HG02938 (cell line): ENCODE measurements around the gene PROSER2.

Source experiments
- ATAC-seq: cut with Tn5 transposase; IDR thresholded peaks from one replicate; pipeline ENCODE4 v1.9.1; 2021; ENCODE audit warnings: mild to moderate bottlenecking, moderate library complexity; ENCODE audit not compliant: unreplicated experiment

PROSER2 gene

DNA sequence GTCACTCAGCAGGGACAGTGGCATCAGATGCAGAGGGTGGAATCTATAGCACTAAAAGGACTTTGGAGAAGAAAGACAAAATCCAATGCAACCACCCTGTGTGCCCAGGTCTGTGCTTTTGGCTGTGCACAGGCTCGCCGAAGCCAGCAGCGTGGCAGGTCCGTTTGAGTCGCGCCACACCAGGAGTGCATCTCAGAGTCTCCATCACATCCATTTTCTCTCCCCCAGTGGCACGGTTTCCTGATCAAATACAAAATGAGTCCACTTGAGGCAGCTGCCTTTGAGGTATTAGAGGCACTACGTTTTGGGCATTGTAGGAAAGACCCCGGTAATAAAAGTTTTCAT lies 23.4 kb upstream of the PROSER2 start:
- no peak for ATAC-seq

DNA sequence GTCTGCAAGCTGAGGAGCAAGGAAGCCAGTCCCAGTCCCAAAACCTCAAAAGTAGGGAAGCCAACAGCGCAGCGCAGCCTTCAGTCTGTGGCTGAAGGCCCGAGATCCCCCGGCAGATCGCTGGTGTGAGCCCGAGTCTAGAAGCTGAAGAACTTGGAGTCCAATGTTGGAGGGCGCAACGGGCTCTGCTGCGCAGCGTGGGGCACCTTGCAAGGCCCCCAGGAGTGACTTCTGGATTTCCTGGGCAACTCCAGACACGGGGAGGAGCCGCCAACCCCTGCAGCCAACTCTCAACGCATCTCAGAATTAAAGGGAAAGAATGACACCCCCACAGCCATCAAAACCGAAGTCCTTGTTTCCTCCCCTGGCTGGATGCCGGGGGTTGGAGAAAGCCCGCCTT lies 18.8 kb upstream of the PROSER2 start:
- ATAC-seq = no peak

DNA sequence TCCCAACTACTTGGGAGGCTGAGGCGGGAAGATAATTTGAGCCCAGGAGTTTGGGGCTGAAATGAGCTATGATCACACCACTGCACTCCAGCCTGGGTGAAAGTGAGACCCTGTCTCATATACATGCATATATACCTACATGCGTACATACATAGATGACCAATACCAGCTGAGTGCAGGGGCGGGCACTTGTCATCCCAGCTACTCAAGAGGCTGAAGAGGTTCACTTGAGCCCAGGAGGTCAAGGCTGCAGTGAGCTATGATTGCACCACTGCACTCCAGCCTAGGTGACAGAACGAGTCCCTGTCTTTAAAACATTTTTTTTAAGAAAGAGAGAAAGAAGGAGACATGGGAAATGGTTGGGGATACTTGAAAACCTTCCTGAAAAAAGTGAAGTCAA lies 17.4 kb upstream of the PROSER2 start:
- no peak for ATAC-seq

DNA sequence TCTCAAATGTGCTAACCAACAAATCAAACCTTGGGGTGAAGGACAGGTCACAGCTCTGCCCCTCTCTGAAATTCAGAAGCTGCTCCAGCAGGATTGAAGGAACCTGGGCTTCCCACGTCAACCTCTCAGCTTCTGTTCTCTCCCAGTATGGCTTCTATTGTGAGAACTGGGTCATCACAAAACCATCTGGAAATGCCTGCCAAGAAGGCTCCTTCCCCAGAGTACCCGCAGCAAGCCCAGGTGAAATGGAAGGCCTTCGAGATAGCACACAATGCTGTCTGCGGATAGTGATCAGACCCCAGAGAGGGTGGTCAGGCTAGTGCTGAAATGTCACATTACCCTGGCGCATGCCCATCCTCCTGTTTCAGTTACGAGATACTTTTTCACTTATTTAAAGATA lies 16.4 kb upstream of the PROSER2 start:
- ATAC-seq = no peak

DNA sequence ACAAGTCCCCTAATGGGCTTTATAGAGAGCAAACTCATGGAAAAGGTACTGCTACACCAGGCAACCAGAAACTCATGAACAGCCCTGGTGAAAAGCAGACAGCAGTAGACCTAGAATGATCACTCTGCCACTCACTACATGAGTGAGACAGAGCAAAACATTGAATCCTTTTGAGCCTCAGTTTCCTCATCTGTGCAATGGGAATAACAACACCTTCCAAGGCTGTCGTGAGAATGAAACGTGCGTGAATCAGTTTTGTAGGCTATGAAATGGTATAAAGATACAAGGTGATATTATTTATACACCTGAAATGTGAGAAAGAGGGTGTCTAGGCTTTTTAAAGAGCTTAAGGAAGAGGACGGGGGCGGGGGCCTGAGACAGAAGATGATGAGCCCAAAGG lies 14.3 kb upstream of the PROSER2 start:
- no peak for ATAC-seq

DNA sequence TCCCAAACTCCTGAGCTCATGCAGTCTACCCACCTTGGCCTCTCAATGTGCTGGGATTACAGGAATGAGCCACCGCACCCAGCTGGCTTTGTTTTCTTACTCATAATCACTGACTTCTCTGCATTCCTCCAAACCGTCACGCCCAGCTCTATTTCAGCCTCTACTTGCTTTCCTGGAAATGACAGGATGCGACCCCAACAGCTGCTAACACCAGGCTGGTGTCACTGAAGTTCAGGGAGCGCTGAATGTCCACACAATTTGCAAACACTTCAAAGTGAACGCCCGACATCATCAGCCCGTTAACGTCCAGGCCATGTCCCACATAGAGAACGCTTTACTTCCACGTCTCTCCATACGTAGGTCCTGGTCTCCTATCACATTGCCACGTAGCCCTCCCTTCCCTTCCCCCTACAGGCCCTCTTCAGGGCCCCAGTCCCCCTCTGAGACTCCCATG lies 12.8 kb upstream of the PROSER2 start:
- no peak for ATAC-seq

DNA sequence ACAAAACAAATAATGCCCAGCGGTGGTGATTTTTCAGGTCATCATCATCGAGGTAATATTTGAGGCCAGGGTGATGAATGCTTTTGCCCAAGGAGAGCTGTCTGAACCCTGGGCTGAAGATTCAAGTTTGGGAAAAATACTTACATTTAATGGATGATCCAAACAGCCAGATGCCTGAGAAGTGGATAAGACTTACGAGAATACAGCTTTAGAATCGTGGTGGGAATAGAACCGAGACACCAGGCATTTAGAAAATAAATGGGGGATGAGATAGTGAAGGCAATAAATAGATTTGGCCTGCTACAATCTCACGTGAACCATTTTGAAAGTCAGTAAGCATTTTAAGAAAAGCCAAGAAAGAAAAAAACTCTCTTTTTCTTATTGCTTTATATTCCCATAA lies 12.2 kb upstream of the PROSER2 start:
- ATAC-seq = no peak

DNA sequence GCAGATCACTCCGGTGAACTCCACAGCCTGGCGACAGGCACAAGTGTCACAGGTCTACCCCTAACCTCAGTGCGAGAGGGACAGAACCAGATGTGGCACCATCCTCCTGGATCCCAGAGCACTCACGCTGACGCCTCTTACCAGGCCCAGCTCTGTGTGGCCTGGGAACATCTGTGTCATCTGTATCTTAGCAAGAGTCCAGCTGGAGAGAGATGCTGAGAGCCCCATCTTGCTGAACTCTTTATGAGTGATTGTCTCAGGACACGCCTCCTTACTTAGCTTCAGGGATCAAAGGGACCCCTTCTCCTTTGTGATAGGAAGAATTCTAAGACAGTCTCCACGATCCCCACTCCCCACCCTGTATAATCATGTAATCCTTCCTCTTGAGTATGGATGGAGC lies 10.0 kb upstream of the PROSER2 start:
- ATAC-seq = no peak

DNA sequence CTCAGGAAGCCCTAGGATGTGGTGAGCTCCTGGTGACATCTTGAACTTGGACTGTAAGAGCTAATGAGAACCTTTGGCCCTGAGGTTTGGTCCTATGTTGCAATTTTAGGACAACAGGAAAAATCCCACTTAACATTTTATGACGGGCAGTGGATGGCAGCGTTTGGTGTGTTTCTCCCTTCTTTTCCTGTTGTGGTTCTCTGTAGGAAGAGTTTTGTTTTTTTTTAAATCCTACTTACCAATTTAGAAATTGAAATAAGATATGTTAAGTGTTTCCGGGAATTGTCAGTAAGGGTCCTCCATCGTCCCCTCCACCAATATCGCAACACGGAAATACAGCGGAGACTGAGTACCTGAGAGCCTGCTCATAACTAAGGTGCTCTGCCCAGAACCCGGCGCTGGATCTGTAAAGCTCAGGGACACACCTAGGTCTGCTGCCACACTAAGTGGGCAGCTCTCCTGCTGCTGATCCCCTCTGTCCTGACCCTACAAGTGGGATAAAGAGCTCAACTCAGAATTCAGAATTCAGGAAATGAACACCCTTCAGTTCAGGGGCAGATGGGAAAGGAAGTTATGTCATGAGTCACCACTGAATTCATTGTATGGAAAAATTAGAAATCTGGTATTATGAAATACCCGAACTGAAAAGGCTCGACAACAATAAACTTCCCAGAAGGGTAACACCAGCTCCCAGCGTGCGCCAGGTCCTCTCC lies 9.1 kb upstream of the PROSER2 start:
- no peak for ATAC-seq

DNA sequence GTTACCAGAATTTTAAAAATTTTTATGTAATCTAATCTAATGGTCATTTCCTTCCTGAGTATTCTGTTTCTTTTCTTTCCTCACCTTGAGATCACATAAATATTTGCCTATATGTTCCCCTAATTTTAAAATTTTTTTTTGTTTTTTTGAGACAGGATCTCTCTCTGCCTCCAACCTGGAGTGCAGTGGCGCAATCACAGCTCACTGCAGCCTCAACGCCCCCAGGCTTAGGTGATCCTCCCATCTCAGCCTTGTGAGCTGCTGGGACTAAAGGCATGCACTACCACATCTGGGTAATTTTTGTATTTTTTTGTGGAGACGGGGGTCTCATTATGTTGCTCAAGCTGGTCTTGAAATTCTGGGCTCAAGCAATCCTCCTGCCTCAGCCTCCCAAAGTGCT lies 4.1 kb upstream of the PROSER2 start:
- no peak for ATAC-seq

DNA sequence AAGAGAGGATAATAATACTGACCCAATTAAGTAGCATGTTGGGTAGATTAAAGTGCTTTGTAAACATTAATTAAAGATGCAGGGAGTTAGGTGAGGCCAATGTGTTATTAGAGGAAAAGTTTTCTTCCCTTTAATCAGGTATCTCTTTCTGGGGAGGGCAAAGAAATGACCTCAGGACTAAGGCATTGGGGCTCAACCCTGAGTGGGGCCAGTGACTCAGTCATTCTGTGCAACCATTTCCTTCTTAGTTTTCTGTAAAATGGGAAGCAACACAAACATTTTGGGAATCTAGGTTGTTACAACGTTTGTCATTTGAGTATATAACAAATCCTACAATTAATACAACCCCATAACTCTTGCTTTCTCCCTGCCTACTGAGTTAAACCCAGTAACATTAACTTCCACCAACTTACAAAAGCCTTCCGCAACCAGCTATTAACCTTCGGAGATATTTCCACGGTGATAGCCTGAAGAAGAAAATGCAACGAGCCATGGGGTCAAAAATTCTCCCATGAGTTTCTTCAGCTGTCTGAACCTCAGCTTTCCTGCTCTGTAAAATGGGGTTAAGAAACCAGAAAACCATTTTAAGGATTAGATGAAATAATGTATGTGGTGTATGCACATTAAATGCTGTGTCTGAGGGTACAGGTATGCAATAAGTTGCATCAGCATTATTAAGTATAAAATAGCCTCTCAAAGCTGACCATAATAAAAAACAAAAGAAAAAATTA lies 965 bp upstream of the PROSER2 start:
- ATAC-seq = no peak

DNA sequence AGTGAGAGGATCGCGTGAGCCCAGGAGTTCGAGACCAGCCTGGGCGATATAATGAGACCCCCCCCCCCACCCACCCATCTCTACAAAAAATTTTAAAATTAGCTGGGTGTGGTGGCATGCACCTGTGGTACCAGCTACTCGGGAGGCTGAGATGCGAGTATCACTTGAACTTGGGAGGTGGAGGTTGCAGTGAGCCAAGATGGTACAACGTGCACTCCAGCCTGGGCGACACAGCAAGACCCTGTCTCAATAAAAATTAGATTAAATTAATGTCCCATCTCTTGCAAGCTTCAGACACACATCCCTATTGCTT lies 391 bp upstream of the PROSER2 start:
- ATAC-seq = no peak

DNA sequence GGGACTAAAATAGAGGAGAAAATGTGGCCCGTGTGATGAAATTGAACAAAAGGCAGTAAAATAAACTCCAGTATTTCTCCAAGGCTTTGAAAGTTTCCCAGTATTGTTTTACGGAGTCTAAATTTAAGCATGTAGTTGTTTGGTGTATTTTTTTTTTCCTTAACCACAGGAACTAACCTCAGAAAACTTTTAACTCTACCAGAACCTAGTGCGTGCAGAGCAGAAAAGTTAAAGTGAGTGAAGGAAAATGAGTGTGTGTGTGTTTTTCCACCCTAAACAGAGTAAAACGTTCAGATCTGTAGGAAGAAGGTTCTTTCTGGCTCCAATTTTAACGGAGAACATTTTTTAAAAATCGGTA lies 812 bp downstream of the PROSER2 start:
- no peak for ATAC-seq

DNA sequence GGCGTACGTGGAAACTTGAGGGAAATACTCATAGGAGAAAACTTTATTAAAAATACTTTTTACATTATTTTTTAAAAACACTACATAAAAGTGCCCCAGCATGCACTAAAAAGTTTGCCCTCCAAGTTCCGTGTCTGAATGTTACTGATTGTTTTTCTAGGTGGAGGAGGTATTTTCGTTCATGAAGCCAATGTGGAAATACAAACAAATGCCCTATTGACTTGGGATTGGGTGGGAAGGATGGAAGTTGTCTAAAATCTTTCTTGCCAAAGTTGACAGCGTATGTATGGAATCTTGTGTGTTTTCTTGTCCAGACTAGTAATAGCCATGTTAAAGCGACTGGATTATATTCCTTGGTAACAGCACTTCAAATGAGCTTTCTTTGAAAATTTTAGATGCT lies 1.2 kb downstream of the PROSER2 start:
- no peak for ATAC-seq

DNA sequence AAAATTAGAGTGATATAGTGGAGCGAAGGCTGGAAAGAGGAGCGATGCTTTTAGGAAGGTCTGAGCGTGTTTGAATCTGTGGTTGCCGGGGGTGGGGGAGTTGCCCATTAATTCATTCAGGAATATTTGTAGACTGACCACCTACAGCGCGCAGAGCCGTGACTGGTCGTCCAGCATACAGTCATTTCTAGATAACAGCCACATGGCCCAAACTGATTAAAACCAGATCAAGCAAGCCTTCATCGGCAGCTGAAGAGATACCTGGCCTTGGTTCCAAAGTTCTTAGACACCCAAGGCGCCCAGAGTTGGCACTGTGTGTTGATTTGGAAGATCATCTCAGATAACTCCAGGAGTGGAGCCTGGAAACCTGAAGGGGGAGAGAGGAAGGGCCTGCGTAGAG lies 1.7 kb downstream of the PROSER2 start:
- ATAC-seq = no peak

DNA sequence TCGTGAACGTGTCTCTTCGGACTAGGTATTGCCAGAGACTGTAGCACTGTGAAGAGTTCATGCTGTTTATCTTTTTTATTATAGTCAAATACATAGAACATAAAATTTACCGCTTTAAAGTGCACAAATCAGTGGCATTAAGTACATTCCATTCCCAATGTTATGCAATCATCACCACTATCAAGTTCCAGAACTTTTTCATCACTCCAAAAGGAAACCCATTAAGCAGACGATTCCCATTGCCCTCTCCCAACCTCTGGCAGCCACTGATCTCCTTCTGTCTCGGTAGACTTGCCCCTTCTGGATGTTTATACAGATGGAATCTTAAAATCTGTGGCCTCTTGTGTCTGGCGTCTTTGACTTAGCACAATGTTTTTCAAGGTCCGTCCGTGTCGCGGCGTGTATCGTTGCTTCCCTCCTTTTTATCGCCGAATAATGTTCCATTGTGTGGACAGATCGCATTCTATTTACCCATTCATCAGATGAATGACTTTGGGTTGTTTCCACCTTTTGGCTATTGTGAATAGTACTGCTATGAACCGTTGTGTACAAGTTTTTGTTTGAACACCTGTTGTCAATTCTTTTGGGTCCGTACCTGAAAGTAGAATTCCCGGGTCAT lies 2.7 kb downstream of the PROSER2 start:
- no peak for ATAC-seq

DNA sequence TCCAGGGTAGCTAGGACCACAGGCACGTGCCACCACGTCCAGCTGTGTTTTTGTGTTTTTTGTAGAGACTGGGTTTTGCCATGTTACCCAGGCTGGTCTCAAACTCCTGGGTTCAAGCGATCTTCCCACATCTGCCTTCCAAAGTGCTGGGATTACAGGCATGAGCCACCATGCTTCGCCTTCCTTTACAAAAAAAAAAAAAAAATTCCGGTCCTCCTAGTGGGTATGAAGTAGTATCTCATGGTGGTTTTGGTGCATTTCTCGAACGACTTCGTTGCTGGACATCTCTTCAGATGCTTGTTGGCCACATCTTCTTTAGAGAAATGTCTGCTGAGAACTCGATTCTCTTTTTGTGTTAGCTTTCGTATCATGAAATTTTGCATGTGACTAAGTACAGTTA lies 3.9 kb downstream of the PROSER2 start:
- ATAC-seq = no peak

DNA sequence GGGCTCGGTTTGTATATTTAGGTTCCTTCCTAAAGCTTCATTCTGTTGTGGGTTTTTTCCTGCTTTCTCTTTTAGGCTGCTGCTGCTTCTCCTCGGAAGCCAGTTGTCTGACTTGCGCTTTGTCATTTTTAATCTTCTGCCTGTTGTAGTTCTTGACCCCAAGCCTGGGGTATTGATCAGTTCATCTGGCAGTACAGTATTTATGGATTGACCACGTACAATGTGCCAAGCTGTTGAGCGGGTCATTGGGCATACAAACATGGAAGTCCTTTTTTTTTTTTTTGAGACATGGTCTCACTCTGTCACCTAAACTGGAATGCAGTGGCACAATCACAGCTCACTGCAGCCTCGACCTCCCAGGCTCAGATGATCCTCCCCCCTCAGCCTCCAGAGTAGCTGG lies 4.3 kb downstream of the PROSER2 start:
- ATAC-seq = no peak

DNA sequence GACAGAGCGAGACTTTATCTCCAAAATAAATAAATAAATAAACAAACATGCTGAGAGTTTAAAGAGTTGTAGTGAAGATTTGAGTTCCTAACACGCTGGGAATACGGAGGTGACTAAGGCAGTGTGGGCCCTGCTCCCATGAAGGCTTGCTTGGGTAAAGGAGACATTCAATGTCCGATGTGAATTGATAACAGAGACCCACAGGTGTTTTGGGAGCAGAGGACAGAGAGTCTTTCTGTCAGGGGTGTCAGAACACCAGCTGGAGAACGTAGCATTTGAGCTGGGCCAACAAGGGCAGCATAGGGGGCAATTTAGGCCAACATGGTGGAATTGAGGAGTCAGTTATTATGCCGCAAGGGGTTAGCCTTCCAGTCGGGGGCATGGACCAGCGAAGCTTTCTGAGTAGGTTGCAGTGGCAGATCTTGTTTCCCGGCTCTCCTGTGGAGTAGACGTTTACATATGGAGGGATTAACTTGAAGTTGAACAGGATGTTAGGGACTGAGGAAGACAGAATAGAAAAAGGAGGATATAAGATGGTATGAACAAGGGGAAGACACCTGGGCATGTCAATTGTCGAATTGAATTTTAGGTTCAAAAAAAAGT lies 5.6 kb downstream of the PROSER2 start:
- ATAC-seq = no peak

DNA sequence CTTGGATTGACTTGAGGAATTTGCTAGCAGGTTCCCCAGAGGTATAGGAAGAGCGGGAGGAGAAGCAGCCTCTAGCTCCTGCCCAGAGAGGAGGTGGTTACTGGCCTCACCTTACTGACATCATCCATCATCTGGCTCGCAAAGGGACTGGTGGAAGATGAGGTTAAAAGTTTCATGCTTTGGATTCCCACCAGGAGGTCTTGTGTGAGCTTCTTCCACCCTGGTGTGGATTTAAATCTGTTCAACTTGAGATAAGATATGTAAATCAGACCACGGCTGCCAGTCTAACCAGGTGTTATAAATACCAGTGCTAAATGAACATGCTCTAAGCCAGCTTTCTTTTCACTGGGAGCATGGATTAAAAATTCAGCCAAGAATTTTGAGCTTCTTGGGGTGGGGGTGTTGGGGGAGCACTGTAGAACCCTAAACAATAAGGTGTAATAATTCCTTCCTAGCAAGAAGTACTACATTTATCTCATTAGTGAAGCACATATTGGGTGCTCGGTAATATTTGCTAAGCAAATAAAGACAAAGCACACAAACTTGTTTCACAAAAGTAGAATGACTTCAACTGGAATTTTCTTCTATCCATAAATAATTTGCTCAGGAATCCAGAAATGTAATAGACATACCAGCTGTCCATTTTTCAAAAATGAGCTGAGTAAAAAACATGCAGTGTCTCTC lies 7.8 kb downstream of the PROSER2 start:
- ATAC-seq = no peak

DNA sequence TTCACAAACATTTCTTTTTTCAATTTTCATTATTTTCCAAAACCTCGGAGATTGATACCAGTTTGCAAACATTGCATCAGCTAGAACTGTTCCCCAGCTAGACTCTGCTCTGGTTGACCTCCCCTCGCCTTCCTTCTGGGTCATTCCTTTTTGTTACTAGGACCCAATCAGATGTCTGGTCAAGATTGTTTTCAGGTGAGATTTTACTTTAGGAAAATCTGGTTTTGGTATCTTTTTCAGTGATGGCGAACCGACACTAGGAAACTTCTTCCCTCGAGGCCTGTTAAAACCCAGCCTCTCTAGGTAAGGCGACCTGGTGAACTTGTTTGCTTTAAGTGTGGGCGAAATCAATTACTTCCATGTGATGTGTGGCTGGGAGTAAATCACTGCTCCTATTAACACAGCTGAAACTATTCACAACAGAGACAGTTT lies 8.4 kb downstream of the PROSER2 start:
- ATAC-seq = no peak

DNA sequence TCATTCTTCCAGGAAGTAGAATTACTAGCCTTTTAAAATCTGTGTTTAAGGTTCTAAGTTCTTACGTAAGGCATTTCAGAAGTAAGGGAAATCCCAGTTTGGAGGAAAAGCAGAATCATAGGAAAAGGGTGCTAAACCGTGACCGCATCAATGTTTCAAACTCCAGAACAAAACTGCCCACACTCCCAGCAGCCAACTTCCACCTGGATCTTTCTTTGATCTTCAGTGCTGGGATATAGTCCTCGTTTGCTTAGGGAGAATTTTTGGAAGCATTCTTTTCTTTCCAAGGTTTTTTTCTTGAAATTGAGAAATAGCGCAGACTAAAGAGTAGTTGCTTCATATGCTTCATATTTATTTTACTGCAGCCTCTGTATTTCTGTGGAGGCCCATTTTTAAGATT lies 8.9 kb downstream of the PROSER2 start:
- ATAC-seq = no peak
